ENCODE results near the gene HSPD1.
A peak's percentile ranks its signal among the peaks of the same experiment; 100 is the strongest.

The HSPD1 gene

GRCh38 chr2:197506658-197507057 lies 7.0 kb upstream of the HSPD1 start:
- TF ChIP-seq CTCF (IDR thresholded peaks at IDR 0.05; ENCODE audit: control insufficient read depth, insufficient read depth, low read depth, low read length, missing control alignments), result no peak
- H3K4me3 ChIP-seq (ENCODE audit: control insufficient read depth, low read depth, low read length), result no peak overlapping the region
- no peak for DNase-seq (ENCODE audit: low read depth)

- TF ChIP-seq CTCF (IDR thresholded peaks at IDR 0.05; ENCODE audit: control insufficient read depth, insufficient read depth, low read depth, low read length, missing control alignments), result no peak
- DNase-seq (ENCODE audit: low read depth), result no peak
- no peak overlapping the region for H3K4me3 ChIP-seq (ENCODE audit: control insufficient read depth, low read depth, low read length)
These were observed 4.9 kb upstream of the HSPD1 start for GRCh38 chr2:197504512-197504911.

GRCh38 chr2:197504000-197504399 lies 4.4 kb upstream of the HSPD1 start:
- no peak overlapping the region for H3K4me3 ChIP-seq (ENCODE audit: control insufficient read depth, low read depth, low read length)
- no peak for DNase-seq (ENCODE audit: low read depth)
- no peak for TF ChIP-seq CTCF (IDR thresholded peaks at IDR 0.05; ENCODE audit: control insufficient read depth, insufficient read depth, low read depth, low read length, missing control alignments)

- TF ChIP-seq CTCF (IDR thresholded peaks at IDR 0.05; ENCODE audit: control insufficient read depth, insufficient read depth, low read depth, low read length, missing control alignments), result no peak
- DNase-seq (ENCODE audit: low read depth), result no peak
- no peak overlapping the region for H3K4me3 ChIP-seq (ENCODE audit: control insufficient read depth, low read depth, low read length)
These were observed 3.0 kb upstream of the HSPD1 start for GRCh38 chr2:197502685-197503084.

GRCh38 chr2:197502201-197502600 lies 2.6 kb upstream of the HSPD1 start:
- no peak for DNase-seq (ENCODE audit: low read depth)
- no peak for TF ChIP-seq CTCF (IDR thresholded peaks at IDR 0.05; ENCODE audit: control insufficient read depth, insufficient read depth, low read depth, low read length, missing control alignments)
- no peak overlapping the region for H3K4me3 ChIP-seq (ENCODE audit: control insufficient read depth, low read depth, low read length)

GRCh38 chr2:197500503-197501131 lies 977 bp upstream of the HSPD1 start:
- peak overlapping the region; percentile 97 for H3K4me3 ChIP-seq (ENCODE audit: control insufficient read depth, low read depth, low read length)
- no peak for DNase-seq (ENCODE audit: low read depth)
- no peak for TF ChIP-seq CTCF (IDR thresholded peaks at IDR 0.05; ENCODE audit: control insufficient read depth, insufficient read depth, low read depth, low read length, missing control alignments)
